ENCODE data around the gene ATP5PO.

Gene ATP5PO

DNA sequence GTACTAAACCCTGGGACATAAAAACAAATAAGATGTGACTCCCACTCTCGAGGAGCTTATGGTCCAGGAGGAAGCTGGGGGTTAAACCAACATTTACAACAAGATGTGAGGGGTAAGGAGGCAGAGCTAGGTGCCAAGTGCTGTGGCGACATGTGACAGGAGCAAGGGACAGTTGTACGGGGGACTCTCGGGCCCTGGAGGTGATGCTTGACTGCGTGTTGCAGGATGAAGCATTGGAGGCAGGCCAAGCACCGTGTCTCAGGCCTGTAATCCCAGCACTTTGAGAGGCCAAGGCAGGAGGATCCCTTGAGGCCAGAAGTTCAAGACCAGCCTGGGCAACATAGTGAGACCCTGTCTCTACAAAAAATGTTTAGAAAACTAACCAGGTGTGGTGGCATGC is 36.8 kb downstream of the ATP5PO start:
- TF ChIP-seq, protein P1, sequence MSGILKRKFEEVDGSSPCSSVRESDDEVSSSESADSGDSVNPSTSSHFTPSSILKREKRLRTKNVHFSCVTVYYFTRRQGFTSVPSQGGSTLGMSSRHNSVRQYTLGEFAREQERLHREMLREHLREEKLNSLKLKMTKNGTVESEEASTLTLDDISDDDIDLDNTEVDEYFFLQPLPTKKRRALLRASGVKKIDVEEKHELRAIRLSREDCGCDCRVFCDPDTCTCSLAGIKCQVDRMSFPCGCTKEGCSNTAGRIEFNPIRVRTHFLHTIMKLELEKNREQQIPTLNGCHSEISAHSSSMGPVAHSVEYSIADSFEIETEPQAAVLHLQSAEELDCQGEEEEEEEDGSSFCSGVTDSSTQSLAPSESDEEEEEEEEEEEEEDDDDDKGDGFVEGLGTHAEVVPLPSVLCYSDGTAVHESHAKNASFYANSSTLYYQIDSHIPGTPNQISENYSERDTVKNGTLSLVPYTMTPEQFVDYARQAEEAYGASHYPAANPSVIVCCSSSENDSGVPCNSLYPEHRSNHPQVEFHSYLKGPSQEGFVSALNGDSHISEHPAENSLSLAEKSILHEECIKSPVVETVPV (CRISPR knock-in tag; IDR thresholded peaks at IDR 0.05), result no peak
- TF ChIP-seq ARNTL (CRISPR knock-in tag; IDR thresholded peaks at IDR 0.05; ENCODE audit: borderline replicate concordance, low read depth), result no peak
- no peak for TF ChIP-seq CSDC2 (CRISPR knock-in tag; IDR thresholded peaks at IDR 0.05)
- TF ChIP-seq BACH2 (CRISPR knock-in tag; IDR thresholded peaks at IDR 0.05; ENCODE audit: borderline replicate concordance), result no peak
- TF ChIP-seq ESRRG (CRISPR knock-in tag; IDR thresholded peaks at IDR 0.05), result no peak
- TF ChIP-seq ZFP30 (CRISPR knock-in tag; IDR thresholded peaks at IDR 0.05), result no peak
- no peak for TF ChIP-seq ZNF70 (CRISPR knock-in tag; IDR thresholded peaks at IDR 0.05)
- TF ChIP-seq, protein P2, sequence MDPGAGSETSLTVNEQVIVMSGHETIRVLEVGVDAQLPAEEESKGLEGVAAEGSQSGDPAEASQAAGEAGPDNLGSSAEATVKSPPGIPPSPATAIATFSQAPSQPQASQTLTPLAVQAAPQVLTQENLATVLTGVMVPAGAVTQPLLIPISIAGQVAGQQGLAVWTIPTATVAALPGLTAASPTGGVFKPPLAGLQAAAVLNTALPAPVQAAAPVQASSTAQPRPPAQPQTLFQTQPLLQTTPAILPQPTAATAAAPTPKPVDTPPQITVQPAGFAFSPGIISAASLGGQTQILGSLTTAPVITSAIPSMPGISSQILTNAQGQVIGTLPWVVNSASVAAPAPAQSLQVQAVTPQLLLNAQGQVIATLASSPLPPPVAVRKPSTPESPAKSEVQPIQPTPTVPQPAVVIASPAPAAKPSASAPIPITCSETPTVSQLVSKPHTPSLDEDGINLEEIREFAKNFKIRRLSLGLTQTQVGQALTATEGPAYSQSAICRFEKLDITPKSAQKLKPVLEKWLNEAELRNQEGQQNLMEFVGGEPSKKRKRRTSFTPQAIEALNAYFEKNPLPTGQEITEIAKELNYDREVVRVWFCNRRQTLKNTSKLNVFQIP (CRISPR knock-in tag; IDR thresholded peaks at IDR 0.05; ENCODE audit: borderline replicate concordance, low read depth), result no peak
- TF ChIP-seq, protein P3, sequence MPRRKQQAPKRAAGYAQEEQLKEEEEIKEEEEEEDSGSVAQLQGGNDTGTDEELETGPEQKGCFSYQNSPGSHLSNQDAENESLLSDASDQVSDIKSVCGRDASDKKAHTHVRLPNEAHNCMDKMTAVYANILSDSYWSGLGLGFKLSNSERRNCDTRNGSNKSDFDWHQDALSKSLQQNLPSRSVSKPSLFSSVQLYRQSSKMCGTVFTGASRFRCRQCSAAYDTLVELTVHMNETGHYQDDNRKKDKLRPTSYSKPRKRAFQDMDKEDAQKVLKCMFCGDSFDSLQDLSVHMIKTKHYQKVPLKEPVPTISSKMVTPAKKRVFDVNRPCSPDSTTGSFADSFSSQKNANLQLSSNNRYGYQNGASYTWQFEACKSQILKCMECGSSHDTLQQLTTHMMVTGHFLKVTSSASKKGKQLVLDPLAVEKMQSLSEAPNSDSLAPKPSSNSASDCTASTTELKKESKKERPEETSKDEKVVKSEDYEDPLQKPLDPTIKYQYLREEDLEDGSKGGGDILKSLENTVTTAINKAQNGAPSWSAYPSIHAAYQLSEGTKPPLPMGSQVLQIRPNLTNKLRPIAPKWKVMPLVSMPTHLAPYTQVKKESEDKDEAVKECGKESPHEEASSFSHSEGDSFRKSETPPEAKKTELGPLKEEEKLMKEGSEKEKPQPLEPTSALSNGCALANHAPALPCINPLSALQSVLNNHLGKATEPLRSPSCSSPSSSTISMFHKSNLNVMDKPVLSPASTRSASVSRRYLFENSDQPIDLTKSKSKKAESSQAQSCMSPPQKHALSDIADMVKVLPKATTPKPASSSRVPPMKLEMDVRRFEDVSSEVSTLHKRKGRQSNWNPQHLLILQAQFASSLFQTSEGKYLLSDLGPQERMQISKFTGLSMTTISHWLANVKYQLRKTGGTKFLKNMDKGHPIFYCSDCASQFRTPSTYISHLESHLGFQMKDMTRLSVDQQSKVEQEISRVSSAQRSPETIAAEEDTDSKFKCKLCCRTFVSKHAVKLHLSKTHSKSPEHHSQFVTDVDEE (CRISPR knock-in tag; IDR thresholded peaks at IDR 0.05), result no peak
- ATAC-seq, result no peak

DNA sequence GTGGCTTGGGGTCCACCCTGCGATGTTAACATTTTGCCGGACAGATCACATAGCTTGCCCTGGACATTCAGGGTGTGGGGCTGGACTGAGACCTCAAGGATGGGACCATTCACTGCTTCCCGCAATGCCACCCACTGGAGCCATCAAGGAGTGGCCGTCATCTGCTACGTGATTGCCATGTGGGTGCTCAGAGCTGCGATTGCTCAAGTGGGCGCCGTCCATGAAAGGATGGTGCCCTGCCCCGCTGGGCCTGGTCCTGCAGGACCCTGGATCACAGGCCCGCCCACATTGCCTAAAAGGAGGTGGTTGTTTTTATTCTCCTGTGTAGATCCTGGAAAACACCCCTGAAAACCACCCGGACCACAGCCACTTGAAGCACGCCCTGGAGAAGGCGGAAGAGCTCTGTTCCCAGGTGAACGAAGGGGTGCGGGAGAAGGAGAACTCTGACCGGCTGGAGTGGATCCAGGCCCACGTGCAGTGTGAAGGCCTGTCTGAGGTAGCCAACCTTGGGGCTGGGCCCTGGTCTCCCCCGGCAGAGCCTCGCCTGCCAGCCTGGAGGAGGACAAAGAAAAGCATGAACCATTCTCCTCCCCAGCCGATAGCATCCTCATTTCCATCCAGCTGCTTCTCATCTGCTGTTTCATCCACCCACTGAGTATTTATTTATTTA is 40.4 kb downstream of the ATP5PO start:
- ATAC-seq, result no peak
- no peak for TF ChIP-seq ZNF8 (CRISPR knock-in tag; IDR thresholded peaks at IDR 0.05)
- TF ChIP-seq, protein P1 (CRISPR knock-in tag; IDR thresholded peaks at IDR 0.05), result no peak
- no peak for TF ChIP-seq CSDC2 (CRISPR knock-in tag; IDR thresholded peaks at IDR 0.05)
- no peak for TF ChIP-seq ZC3H10 (CRISPR knock-in tag; IDR thresholded peaks at IDR 0.05)
- TF ChIP-seq, protein P4, sequence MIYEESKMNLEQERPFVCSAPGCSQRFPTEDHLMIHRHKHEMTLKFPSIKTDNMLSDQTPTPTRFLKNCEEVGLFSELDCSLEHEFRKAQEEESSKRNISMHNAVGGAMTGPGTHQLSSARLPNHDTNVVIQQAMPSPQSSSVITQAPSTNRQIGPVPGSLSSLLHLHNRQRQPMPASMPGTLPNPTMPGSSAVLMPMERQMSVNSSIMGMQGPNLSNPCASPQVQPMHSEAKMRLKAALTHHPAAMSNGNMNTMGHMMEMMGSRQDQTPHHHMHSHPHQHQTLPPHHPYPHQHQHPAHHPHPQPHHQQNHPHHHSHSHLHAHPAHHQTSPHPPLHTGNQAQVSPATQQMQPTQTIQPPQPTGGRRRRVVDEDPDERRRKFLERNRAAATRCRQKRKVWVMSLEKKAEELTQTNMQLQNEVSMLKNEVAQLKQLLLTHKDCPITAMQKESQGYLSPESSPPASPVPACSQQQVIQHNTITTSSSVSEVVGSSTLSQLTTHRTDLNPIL (CRISPR knock-in tag; IDR thresholded peaks at IDR 0.05; ENCODE audit: low read depth), result no peak
- TF ChIP-seq BACH2 (CRISPR knock-in tag; IDR thresholded peaks at IDR 0.05; ENCODE audit: borderline replicate concordance), result no peak
- TF ChIP-seq GLIS3 (CRISPR knock-in tag; IDR thresholded peaks at IDR 0.05), result no peak
- TF ChIP-seq RARB (CRISPR knock-in tag; IDR thresholded peaks at IDR 0.05), result no peak
- TF ChIP-seq, protein P2 (CRISPR knock-in tag; IDR thresholded peaks at IDR 0.05; ENCODE audit: borderline replicate concordance, low read depth), result no peak
- no peak for TF ChIP-seq SNAI2 (CRISPR knock-in tag; IDR thresholded peaks at IDR 0.05)
- TF ChIP-seq TCF4 (CRISPR knock-in tag; IDR thresholded peaks at IDR 0.05; ENCODE audit: borderline replicate concordance), result no peak
- TF ChIP-seq ISL1 (CRISPR knock-in tag; IDR thresholded peaks at IDR 0.05), result no peak
- TF ChIP-seq, protein P5, sequence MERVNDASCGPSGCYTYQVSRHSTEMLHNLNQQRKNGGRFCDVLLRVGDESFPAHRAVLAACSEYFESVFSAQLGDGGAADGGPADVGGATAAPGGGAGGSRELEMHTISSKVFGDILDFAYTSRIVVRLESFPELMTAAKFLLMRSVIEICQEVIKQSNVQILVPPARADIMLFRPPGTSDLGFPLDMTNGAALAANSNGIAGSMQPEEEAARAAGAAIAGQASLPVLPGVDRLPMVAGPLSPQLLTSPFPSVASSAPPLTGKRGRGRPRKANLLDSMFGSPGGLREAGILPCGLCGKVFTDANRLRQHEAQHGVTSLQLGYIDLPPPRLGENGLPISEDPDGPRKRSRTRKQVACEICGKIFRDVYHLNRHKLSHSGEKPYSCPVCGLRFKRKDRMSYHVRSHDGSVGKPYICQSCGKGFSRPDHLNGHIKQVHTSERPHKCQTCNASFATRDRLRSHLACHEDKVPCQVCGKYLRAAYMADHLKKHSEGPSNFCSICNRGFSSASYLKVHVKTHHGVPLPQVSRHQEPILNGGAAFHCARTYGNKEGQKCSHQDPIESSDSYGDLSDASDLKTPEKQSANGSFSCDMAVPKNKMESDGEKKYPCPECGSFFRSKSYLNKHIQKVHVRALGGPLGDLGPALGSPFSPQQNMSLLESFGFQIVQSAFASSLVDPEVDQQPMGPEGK (CRISPR knock-in tag; IDR thresholded peaks at IDR 0.05; ENCODE audit: borderline replicate concordance), result no peak
- TF ChIP-seq ESRRG (CRISPR knock-in tag; IDR thresholded peaks at IDR 0.05), result no peak
- no peak for TF ChIP-seq TOX (CRISPR knock-in tag; IDR thresholded peaks at IDR 0.05; ENCODE audit: borderline replicate concordance)

Data from SK-N-SH treated with all-trans-retinoic acid at 6 μM for 48 hours (cell line).